K562 (cell line): ENCODE results near the gene ITGAL. TPM values are rescaled to one million over a fixed set of nuclear protein-coding genes. Genes with fewer than 3 reads are reported as not detected.

Source experiments
- ATF3 ChIP-seq, 2 experiments: fragments of 450-650 bp in 1 of 2; sonication (generic) in 1 of 2; formaldehyde crosslinking in 1 of 2; IDR thresholded peaks in 1 of 2; conservative IDR thresholded peaks in 1 of 2; 2 replicates each; pipeline versions ENCODE4 v1.6.1 to v1.8.1; 2016 to 2023; ENCODE audit warnings: mild to moderate bottlenecking in 2 of 2, moderate library complexity in 2 of 2, inconsistent platforms in 1 of 2, missing genetic modification reagents in 1 of 2
- CBX8 ChIP-seq: fragments of 200-600 bp; sonication (generic); IDR thresholded peaks from 2 replicates; pipeline ENCODE4 v1.6.1; 2012; ENCODE audit warnings: borderline replicate concordance, mixed run types, low read depth, mild to moderate bottlenecking, moderate library complexity, mixed read lengths, low read length, control low read depth, inconsistent platforms; ENCODE audit not compliant: poor library complexity, severe bottlenecking; ENCODE audit errors: extremely low read depth
- CREM ChIP-seq: IDR thresholded peaks from 2 replicates; pipeline ENCODE4 v1.6.1; 2014; ENCODE audit warnings: antibody characterized with exemption, low read depth
- E2F1 ChIP-seq: sonication (generic); formaldehyde crosslinking; IDR thresholded peaks from 2 replicates; pipeline ENCODE4 v1.8.1; 2023; ENCODE audit warnings: mild to moderate bottlenecking, missing genetic modification reagents, moderate library complexity
- HMGXB4 ChIP-seq: sonication (generic); formaldehyde crosslinking; IDR thresholded peaks from 2 replicates; pipeline ENCODE4 v1.8.1; 2023; ENCODE audit warnings: mild to moderate bottlenecking, missing genetic modification reagents
- MYNN ChIP-seq, 2 experiments: sonication (generic); formaldehyde crosslinking in 1 of 2; IDR thresholded peaks; 2 replicates each; pipeline versions ENCODE4 v1.5.0 to v1.6.1; 2016 to 2020; ENCODE audit warnings: antibody characterized with exemption in 1 of 2, missing genetic modification reagents in 1 of 2
- PCBP1 ChIP-seq: fragments of 200-400 bp; formaldehyde crosslinking; IDR thresholded peaks from 2 replicates; pipeline ENCODE4 v1.6.1; 2018; ENCODE audit warnings: mild to moderate bottlenecking, low read depth, low read length; ENCODE audit not compliant: poor library complexity, severe bottlenecking
- SAP30 ChIP-seq: fragments of 200-600 bp; sonication (generic); IDR thresholded peaks from 2 replicates; pipeline ENCODE4 v1.6.1; 2012; ENCODE audit warnings: borderline replicate concordance, low read depth, mild to moderate bottlenecking, moderate library complexity, low read length, control low read depth, inconsistent platforms; ENCODE audit not compliant: insufficient read depth, poor library complexity, severe bottlenecking
- SRF ChIP-seq, 2 experiments: fragments of 250-450, 450-650 bp in 1 of 2; sonication (Bioruptor Pico) in 1 of 2; sonication (generic) in 1 of 2; formaldehyde crosslinking; IDR thresholded peaks; 2 replicates each; pipeline versions ENCODE4 v1.5.0 to v1.5.1; 2020 to 2022; ENCODE audit warnings: mild to moderate bottlenecking in 1 of 2, missing genetic modification reagents in 1 of 2
- USF2 ChIP-seq: sonication (generic); formaldehyde crosslinking; IDR thresholded peaks from 2 replicates; pipeline ENCODE4 v1.5.0; 2020; ENCODE audit warnings: missing genetic modification reagents
- ZNF12 ChIP-seq: sonication (generic); formaldehyde crosslinking; IDR thresholded peaks from 2 replicates; pipeline ENCODE4 v1.4.0; 2020; ENCODE audit warnings: mild to moderate bottlenecking, missing genetic modification reagents
- ZNF561 ChIP-seq: fragments of 450-650 bp; formaldehyde crosslinking; conservative IDR thresholded peaks from 2 replicates; pipeline ENCODE4 v1.4.0; 2020; ENCODE audit warnings: mild to moderate bottlenecking, moderate library complexity
- ZNF609 ChIP-seq: sonication (generic); formaldehyde crosslinking; IDR thresholded peaks from 2 replicates; pipeline ENCODE4 v1.8.1; 2023; ENCODE audit warnings: missing genetic modification reagents, mild to moderate bottlenecking, borderline replicate concordance
- polyA plus RNA-seq, 8 experiments: library from polyadenylated mRNA; depleted of rRNA in 4 of 8; stranded (reverse) in 5 of 8; unstranded in 3 of 8; fragments of >200 nt; fragmentation: Nextera tagmentation in 2 of 8; fragmentation: Illumina TruSeq in 1 of 8; extraction: Ambion mirVana in 2 of 8; extraction: Trizol in 1 of 8; gene quantifications; 2 replicates each; pipeline versions ENCODE4 v1.2.1 to v1.2.3, GENCODE V29; 2011 to 2014; ENCODE audit warnings: inconsistent platforms in 1 of 8, missing spikeins in 1 of 8
- total RNA-seq, 7 experiments: library from RNA; depleted of rRNA in 6 of 7; stranded (reverse); fragments of >200 nt in 6 of 7; fragmentation: Illumina TruSeq in 2 of 7; extraction: Trizol in 2 of 7; gene quantifications; 2 replicates each; pipeline versions ENCODE4 v1.2.1 to v1.2.3, GENCODE V29; 2011 to 2021; ENCODE audit warnings: low replicate concordance in 1 of 7

The ITGAL gene
- total and polyA plus RNA-seq, 9 of the 15 experiments (the other 6 are each of a cell fraction or from before 2014, with no cell fraction given), result 0.01 to 0.53 TPM; not detected in 7

- TF ChIP-seq ZNF609 (CRISPR knock-in tag) (0 out of 2 replicates have a peak, but pooled peaks have one; percentile 66), SAP30 (peak; percentile 93), ATF3 (IDR thresholded peaks at IDR 0.05) (peak; percentile 89), ATF3 (CRISPR knock-in tag; conservative IDR thresholded peaks at IDR 0.05) (peak; percentile 88; the same call in 1 of the 2 replicates), ZNF12 (CRISPR knock-in tag) (no peak), HMGXB4 (CRISPR knock-in tag) (peak; percentile 50; the same call in 1 of the 2 replicates), CREM (peak; percentile 80), E2F1 (CRISPR knock-in tag) (peak; percentile 85), USF2 (CRISPR knock-in tag) (peak; percentile 12; the same call in 1 of the 2 replicates), MYNN (IDR thresholded peaks at IDR 0.05) (peak; percentile 50; the same call in 1 of the 2 replicates), MYNN (CRISPR knock-in tag; IDR thresholded peaks at IDR 0.05) (no peak), PCBP1 (no peak), SRF (CRISPR knock-in tag; IDR thresholded peaks at IDR 0.05) (peak in 1 of 2 experiments; percentile 36; a peak in 1 of 4 replicates), ZNF561 (no peak), CBX8 (no peak)
Measured at GRCh38 chr16:30429678-30430427, 42.7 kb upstream of the ITGAL start, which contains the start of gene DCTPP1 (continued).
